Measurements from ENCODE around the gene SMIM27. TPM values are rescaled to one million over a fixed set of nuclear protein-coding genes. Genes with fewer than 3 reads are reported as not detected.

SMIM27 gene
- total RNA-seq, 2 donors from 2014 or later, result 14.0 to 18.4 TPM

DNA sequence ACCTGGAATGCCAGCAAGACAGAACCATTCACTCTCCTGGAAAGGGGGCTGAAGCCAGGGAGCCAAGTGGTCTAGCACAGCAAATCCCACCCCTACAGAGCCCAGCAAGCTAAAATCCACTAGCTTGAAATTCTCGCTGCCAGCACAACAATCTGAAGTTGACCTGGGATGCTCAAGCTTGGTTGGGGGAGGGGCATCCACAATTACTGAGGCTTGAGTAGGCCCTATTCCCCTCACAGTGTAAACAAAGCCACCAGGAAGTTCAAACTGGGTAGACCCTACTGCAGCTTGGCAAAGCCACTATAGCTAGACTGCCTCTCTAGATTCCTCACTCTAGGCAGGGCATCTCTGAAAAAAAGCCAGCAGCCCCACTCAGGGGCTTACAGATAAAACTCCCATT, 43.4 kb upstream of the SMIM27 start:
- peaks cover 21% of the 10 kb centered on the region for H3K9me3 Mint-ChIP-seq
- Histone ChIP-seq H3K36me3 (ENCODE audit: control insufficient read depth, insufficient read depth, low read length) (no peaks in the 10 kb centered on the region), H3K4me3 (ENCODE audit: low read length) (peak overlapping the region; percentile 29), H3K27ac (ENCODE audit: low read depth, low read length) (no peak overlapping the region), H3K4me1 (ENCODE audit: control insufficient read depth, insufficient read depth, low read length) (peaks cover 3% of the 10 kb centered on the region), H3K27me3 (ENCODE audit: control insufficient read depth, insufficient read depth, low read length, poor library complexity, severe bottlenecking) (no peaks in the 10 kb centered on the region), H3K9ac (ENCODE audit: extremely low read depth, low read length, poor library complexity, severe bottlenecking) (no peak overlapping the region), H3K9me3 (ENCODE audit: control insufficient read depth, low read length) (peaks cover under 1% of the 10 kb centered on the region)
- H3K27me3 Mint-ChIP-seq (ENCODE audit: insufficient read depth), result peaks cover 2% of the 10 kb centered on the region
- TF ChIP-seq, protein P1, sequence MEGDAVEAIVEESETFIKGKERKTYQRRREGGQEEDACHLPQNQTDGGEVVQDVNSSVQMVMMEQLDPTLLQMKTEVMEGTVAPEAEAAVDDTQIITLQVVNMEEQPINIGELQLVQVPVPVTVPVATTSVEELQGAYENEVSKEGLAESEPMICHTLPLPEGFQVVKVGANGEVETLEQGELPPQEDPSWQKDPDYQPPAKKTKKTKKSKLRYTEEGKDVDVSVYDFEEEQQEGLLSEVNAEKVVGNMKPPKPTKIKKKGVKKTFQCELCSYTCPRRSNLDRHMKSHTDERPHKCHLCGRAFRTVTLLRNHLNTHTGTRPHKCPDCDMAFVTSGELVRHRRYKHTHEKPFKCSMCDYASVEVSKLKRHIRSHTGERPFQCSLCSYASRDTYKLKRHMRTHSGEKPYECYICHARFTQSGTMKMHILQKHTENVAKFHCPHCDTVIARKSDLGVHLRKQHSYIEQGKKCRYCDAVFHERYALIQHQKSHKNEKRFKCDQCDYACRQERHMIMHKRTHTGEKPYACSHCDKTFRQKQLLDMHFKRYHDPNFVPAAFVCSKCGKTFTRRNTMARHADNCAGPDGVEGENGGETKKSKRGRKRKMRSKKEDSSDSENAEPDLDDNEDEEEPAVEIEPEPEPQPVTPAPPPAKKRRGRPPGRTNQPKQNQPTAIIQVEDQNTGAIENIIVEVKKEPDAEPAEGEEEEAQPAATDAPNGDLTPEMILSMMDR (conservative IDR thresholded peaks at IDR 0.05), result no peak
- peaks cover 4% of the 10 kb centered on the region for H3K36me3 Mint-ChIP-seq (ENCODE audit: low read depth)
- WGBS, 2 experiments (ENCODE audit: insufficient coverage in 1 of 2, insufficient read length in 1 of 2), result 83% methylated on average over 1 of the region's 1 CpG
- no peak overlapping the region for H3K4me3 Mint-ChIP-seq
- DNase-seq, result peak; percentile 61
- peaks cover 12% of the 10 kb centered on the region for H3K4me1 Mint-ChIP-seq
- no peak overlapping the region for H3K27ac Mint-ChIP-seq

DNA sequence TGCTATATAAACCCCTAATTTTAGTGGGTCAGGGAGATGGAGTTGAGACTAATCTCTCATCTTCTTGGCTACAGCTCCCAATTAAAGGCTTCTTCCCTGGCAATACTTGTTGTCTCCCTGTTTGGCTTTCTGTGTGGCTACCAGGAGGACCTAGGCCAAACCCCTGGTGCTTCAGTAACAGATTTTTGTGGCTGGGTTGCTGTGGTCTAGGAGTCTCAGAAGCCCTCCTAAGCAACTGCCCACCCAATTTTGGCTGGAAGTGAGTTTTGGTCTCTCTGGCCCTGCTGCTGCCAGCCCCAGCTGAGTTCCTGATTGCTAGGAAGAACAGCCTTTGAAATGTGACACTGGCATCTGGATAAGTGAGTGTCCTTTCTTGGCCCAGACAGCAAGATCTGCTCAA, 35.9 kb upstream of the SMIM27 start:
- H3K36me3 ChIP-seq (ENCODE audit: control insufficient read depth, insufficient read depth, low read length), result peaks cover 8% of the 10 kb centered on the region
- H3K27ac ChIP-seq (ENCODE audit: low read depth, low read length), result no peak overlapping the region
- H3K4me3 ChIP-seq (ENCODE audit: low read length), result no peak overlapping the region
- H3K27me3 Mint-ChIP-seq (ENCODE audit: insufficient read depth), result peaks cover 2% of the 10 kb centered on the region
- peaks cover 85% of the 10 kb centered on the region for H3K9me3 Mint-ChIP-seq
- TF ChIP-seq, protein P1 (conservative IDR thresholded peaks at IDR 0.05), result no peak
- no peak overlapping the region for H3K4me3 Mint-ChIP-seq
- peaks cover 46% of the 10 kb centered on the region for H3K36me3 Mint-ChIP-seq (ENCODE audit: low read depth)
- DNase-seq, result no peak
- peaks cover 73% of the 10 kb centered on the region for H3K9me3 ChIP-seq (ENCODE audit: control insufficient read depth, low read length)
- no peak overlapping the region for H3K27ac Mint-ChIP-seq
- no peaks in the 10 kb centered on the region for H3K4me1 Mint-ChIP-seq
- no peaks in the 10 kb centered on the region for H3K4me1 ChIP-seq (ENCODE audit: control insufficient read depth, insufficient read depth, low read length)
- no peak overlapping the region for H3K9ac ChIP-seq (ENCODE audit: extremely low read depth, low read length, poor library complexity, severe bottlenecking)
- no peaks in the 10 kb centered on the region for H3K27me3 ChIP-seq (ENCODE audit: control insufficient read depth, insufficient read depth, low read length, poor library complexity, severe bottlenecking)

DNA sequence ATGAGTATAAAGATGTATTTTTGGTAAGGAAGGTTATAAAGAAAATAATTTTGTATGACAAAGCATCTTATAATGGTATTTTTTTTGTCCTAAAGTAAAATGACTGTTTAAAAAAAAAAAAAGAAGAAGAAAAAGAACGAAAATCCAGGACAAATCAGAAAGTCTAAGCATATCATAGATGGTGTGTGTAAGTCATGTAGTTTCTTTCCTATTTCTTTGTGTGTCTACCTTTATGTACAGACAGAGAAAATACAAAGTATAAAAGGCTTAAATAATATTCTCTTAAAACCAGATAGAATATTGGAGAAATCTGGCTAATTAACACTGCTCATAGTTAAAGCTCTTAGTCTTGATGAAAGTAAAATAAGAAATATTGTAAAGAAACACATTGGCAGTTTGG, 33.9 kb upstream of the SMIM27 start:
- H3K36me3 Mint-ChIP-seq (ENCODE audit: low read depth), result peaks cover 66% of the 10 kb centered on the region
- TF ChIP-seq, protein P1 (conservative IDR thresholded peaks at IDR 0.05), result no peak
- H3K4me3 ChIP-seq (ENCODE audit: low read length), result no peak overlapping the region
- H3K27me3 Mint-ChIP-seq (ENCODE audit: insufficient read depth), result peaks cover 2% of the 10 kb centered on the region
- peaks cover 93% of the 10 kb centered on the region for H3K9me3 ChIP-seq (ENCODE audit: control insufficient read depth, low read length)
- H3K27ac Mint-ChIP-seq, result no peak overlapping the region
- H3K9me3 Mint-ChIP-seq, result peaks cover 90% of the 10 kb centered on the region
- peaks cover 8% of the 10 kb centered on the region for H3K36me3 ChIP-seq (ENCODE audit: control insufficient read depth, insufficient read depth, low read length)
- H3K4me3 Mint-ChIP-seq, result no peak overlapping the region
- no peaks in the 10 kb centered on the region for H3K4me1 Mint-ChIP-seq
- WGBS, 2 experiments (ENCODE audit: insufficient coverage in 1 of 2, insufficient read length in 1 of 2), result 85% methylated on average over 1 of the region's 1 CpG; no CpG with 5 or more reads in 1 of the 2 experiments
- H3K27me3 ChIP-seq (ENCODE audit: control insufficient read depth, insufficient read depth, low read length, poor library complexity, severe bottlenecking), result no peaks in the 10 kb centered on the region
- H3K27ac ChIP-seq (ENCODE audit: low read depth, low read length), result no peak overlapping the region
- no peak for DNase-seq
- no peak overlapping the region for H3K9ac ChIP-seq (ENCODE audit: extremely low read depth, low read length, poor library complexity, severe bottlenecking)
- no peaks in the 10 kb centered on the region for H3K4me1 ChIP-seq (ENCODE audit: control insufficient read depth, insufficient read depth, low read length)
